SJSA1 (cell line): Measurements from ENCODE around the gene MOB1B. TPM values are rescaled to one million over a fixed set of nuclear protein-coding genes. Genes with fewer than 3 reads are reported as not detected.
"Not testable (repeated sequence)": the region's sequence is repeated elsewhere in the genome, so short reads cannot be mapped to it uniquely, and the experiment has no call there.

Experiments
- DNase-seq, 2 experiments: peaks; one replicate each; pipeline ENCODE4 v3.0.0-alpha.2; 2015 to 2020; ENCODE audit warnings: low spot score in 2 of 2, low read depth in 1 of 2
- H3K27ac ChIP-seq: fragments of 250-450 bp; sonication (Bioruptor Pico); 2 replicates; pipeline ENCODE4 v1.5.1; 2020; ENCODE audit warnings: mild to moderate bottlenecking, moderate library complexity
- H3K27me3 ChIP-seq: fragments of 250-450 bp; sonication (Bioruptor Pico); replicated peaks from 2 replicates; pipeline ENCODE4 v1.5.1; 2020; ENCODE audit warnings: mild to moderate bottlenecking, moderate library complexity
- H3K36me3 ChIP-seq: fragments of 250-450 bp; sonication (Bioruptor Pico); 2 replicates; pipeline ENCODE4 v1.5.1; 2020; ENCODE audit warnings: mild to moderate bottlenecking
- H3K4me1 ChIP-seq: fragments of 250-450 bp; sonication (Bioruptor Pico); replicated peaks from 2 replicates; pipeline ENCODE4 v1.6.1; 2021; ENCODE audit warnings: mild to moderate bottlenecking
- H3K4me3 ChIP-seq: fragments of 250-450 bp; sonication (Bioruptor Pico); 2 replicates; pipeline ENCODE4 v1.5.1; 2020; ENCODE audit warnings: mild to moderate bottlenecking
- H3K9me3 ChIP-seq: fragments of 250-450 bp; sonication (Bioruptor Pico); replicated peaks from 2 replicates; pipeline ENCODE4 v1.5.1; 2020; ENCODE audit warnings: mild to moderate bottlenecking
- total RNA-seq: library from RNA; depleted of rRNA; stranded (reverse); fragments of >200 nt; shearing (Covaris generic); gene quantifications from 2 replicates; pipeline ENCODE4 v1.2.3, GENCODE V29; 2014; rRNA removed

MOB1B gene
- total RNA-seq, 1 experiment from 2014 or later, result 12.9 TPM

DNA sequence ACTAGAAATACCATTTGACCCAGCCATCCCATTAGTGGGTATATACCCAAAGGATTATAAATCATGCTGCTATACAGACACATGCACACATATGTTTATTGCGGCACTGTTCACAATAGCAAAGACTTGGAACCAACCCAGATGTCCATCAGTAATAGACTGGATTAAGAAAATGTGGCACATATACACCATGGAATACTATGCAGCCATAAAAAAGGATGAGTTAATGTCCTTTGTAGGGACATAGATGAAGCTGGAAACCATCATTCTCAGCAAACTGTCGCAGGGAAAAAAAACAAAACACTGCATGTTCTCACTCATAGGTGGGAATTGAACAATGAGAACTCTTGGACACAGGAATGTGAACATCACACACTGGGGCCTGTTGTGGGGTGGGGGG, 115.2 kb downstream of the MOB1B start:
- H3K27ac ChIP-seq, H3K4me3 ChIP-seq, H3K9me3 ChIP-seq, H3K36me3 ChIP-seq, H3K4me1 ChIP-seq, H3K27me3 ChIP-seq, DNase-seq: not testable (repeated sequence)

DNA sequence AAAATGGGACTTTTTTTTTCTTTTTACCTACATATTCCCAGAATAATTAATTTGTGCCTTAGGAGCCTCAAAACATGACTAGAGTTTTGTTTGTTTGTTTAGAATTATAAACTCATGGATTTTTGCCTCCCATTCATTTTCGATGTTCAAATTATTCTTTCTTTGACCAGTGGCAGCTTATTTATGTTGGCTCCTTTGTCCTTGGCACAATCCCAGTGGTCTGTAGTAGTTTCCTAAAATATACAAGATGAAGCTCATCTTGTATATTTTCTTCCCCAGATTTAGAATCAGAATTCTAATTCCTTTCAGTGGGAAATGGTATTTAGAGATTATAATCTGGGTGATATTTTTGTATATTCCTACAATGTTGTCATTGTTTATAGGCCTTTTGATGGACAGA, 118.4 kb downstream of the MOB1B start:
- H3K27ac ChIP-seq, result no peak overlapping the region
- no peaks in the 10 kb centered on the region for H3K27me3 ChIP-seq
- DNase-seq, result no peak
- H3K36me3 ChIP-seq, result peaks cover 20% of the 10 kb centered on the region
- no peaks in the 10 kb centered on the region for H3K9me3 ChIP-seq
- H3K4me1 ChIP-seq, result no peaks in the 10 kb centered on the region; the same call in 1 of the 2 replicates
- H3K4me3 ChIP-seq, result no peak overlapping the region

GRCh38 chr4:71025654-71026053, 123.5 kb downstream of the MOB1B start:
- Histone ChIP-seq H3K9me3 (no peaks in the 10 kb centered on the region), H3K27me3 (no peaks in the 10 kb centered on the region), H3K36me3 (peaks cover 37% of the 10 kb centered on the region), H3K4me3 (no peak overlapping the region), H3K27ac (no peak overlapping the region), H3K4me1 (peaks cover 6% of the 10 kb centered on the region)
- DNase-seq, result no peak

DNA sequence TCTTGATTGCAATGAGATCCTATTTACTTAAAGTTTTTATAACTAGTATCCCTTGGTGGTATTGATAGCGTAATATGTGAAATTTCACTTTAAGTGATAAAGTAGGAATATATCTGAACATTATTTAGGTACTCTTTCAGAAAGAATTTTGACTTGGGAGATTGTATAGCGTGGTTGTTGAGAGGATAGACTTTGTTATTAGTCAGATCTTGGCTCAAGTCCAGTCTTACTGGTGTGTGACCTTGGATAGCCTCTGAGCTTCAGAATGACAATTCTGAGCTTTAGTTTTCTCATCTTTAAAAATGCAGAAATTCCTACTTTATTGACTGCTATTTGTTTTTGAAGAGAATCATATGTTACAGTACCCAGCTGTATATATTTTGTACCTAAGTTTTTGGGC, 123.9 kb downstream of the MOB1B start:
- no peak overlapping the region for H3K27ac ChIP-seq

GRCh38 chr4:71027611-71028010, 125.4 kb downstream of the MOB1B start:
- Histone ChIP-seq H3K4me1 (peaks cover 14% of the 10 kb centered on the region), H3K4me3 (no peak overlapping the region), H3K9me3 (no peaks in the 10 kb centered on the region), H3K27ac (no peak overlapping the region), H3K36me3 (peaks cover 45% of the 10 kb centered on the region), H3K27me3 (no peaks in the 10 kb centered on the region)
- no peak for DNase-seq

More for the DNA sequence above, 123.9 kb downstream of the MOB1B start:
- Histone ChIP-seq H3K9me3 (no peaks in the 10 kb centered on the region), H3K4me3 (no peak overlapping the region), H3K4me1 (peaks cover 6% of the 10 kb centered on the region), H3K36me3 (peaks cover 41% of the 10 kb centered on the region), H3K27me3 (no peaks in the 10 kb centered on the region)
- DNase-seq, result peak in 1 of 2 experiments; percentile 43

- Histone ChIP-seq H3K9me3 (no peaks in the 10 kb centered on the region), H3K36me3 (peaks cover 29% of the 10 kb centered on the region), H3K27me3 (no peaks in the 10 kb centered on the region), H3K4me3 (no peak overlapping the region), H3K4me1 (peaks cover 14% of the 10 kb centered on the region), H3K27ac (no peak overlapping the region)
- DNase-seq, result no peak
Observed at GRCh38 chr4:71029504-71029903, 127.3 kb downstream of the MOB1B start.

DNA sequence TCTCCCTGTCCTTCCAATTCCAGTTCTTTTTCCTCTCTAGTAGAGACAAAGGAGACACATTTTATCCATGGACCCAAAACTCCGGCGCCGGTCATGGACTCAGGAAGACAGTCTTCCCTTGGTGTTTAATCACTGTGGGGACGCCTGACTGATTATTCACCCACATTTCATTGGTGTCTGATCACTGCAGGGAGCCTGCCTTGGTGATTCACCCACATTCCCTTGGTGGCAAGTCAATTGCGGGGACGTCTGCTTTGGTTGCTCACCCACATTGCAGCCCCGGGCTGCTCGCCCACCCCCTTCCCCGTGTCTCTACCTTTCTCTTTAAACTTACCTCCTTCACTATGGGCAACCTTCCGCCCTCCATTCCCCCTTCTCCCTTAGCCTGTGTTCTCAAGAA, 129.9 kb downstream of the MOB1B start:
- not testable (repeated sequence) for H3K4me1 ChIP-seq, H3K9me3 ChIP-seq, H3K27me3 ChIP-seq, H3K4me3 ChIP-seq
- Histone ChIP-seq H3K27ac (peak overlapping the region; percentile 44; the same call in 1 of the 2 replicates), H3K36me3 (peaks cover 27% of the 10 kb centered on the region)
- peak in 1 of 2 experiments; percentile 71 for DNase-seq

Other genes with a start within 250 kb of the MOB1B start
- gene JCHAIN, start 235.9 kb upstream of the MOB1B start, total RNA-seq, result not detected in 2 replicates
- gene UTP3, start 213.8 kb upstream of the MOB1B start, total RNA-seq, result 12.7 and 18.1 TPM in 2 replicates
- gene RUFY3, start 180.4 kb upstream of the MOB1B start, total RNA-seq, result 13.9 and 21.1 TPM in 2 replicates
- gene GRSF1, start 62.5 kb upstream of the MOB1B start, total RNA-seq, result 82.1 and 100 TPM in 2 replicates
- 57.8 and 73.5 TPM in 2 replicates for gene DCK, start 91.3 kb downstream of the MOB1B start, total RNA-seq